ENCODE data around the gene MBD3L2B.

DNA sequence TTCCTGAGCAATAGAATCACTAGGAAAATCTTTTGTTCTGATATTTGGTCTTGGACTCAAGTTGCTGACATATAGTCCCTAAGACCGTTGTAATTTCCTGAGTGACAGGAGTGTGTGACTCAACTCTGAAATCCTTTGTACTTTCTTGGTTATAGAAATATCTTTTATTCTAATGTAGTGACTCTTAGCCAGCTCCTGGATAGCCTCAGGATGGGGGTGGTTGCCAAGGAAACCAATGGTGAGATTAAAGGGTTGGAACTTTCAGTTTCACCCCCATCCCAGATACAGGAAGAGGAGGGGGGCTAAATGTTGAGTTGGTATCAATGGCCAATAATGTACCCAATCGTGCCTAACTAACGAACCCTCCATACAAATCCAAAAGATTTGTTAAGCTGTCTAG is 41.8 kb downstream of the MBD3L2B start:
- TF ChIP-seq, protein P1, sequence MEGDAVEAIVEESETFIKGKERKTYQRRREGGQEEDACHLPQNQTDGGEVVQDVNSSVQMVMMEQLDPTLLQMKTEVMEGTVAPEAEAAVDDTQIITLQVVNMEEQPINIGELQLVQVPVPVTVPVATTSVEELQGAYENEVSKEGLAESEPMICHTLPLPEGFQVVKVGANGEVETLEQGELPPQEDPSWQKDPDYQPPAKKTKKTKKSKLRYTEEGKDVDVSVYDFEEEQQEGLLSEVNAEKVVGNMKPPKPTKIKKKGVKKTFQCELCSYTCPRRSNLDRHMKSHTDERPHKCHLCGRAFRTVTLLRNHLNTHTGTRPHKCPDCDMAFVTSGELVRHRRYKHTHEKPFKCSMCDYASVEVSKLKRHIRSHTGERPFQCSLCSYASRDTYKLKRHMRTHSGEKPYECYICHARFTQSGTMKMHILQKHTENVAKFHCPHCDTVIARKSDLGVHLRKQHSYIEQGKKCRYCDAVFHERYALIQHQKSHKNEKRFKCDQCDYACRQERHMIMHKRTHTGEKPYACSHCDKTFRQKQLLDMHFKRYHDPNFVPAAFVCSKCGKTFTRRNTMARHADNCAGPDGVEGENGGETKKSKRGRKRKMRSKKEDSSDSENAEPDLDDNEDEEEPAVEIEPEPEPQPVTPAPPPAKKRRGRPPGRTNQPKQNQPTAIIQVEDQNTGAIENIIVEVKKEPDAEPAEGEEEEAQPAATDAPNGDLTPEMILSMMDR (IDR thresholded peaks at IDR 0.05): no peak
- TF ChIP-seq POLR2AphosphoS5 (IDR thresholded peaks at IDR 0.05): no peak
- no peak for TF ChIP-seq EP300 (IDR thresholded peaks at IDR 0.05)
- TF ChIP-seq POLR2A (IDR thresholded peaks at IDR 0.05): no peak

Measured in gastroesophageal sphincter (tissue), 3 donors.